Measurements from ENCODE around the gene WASF1. TPM values are rescaled to one million over a fixed set of nuclear protein-coding genes. Genes with fewer than 3 reads are reported as not detected.

Gene WASF1
- total RNA-seq: 5.1 and 6.2 TPM in 2 replicates

- H3K4me3 Mint-ChIP-seq: no peak within 1 kb of the TSS
- peaks cover 2% of the 10 kb centered on the region for H3K36me3 Mint-ChIP-seq (ENCODE audit: low read depth)
- peak within 1 kb of the TSS; percentile 86 for H3K27ac Mint-ChIP-seq
- no peaks in the 10 kb centered on the region for H3K9me3 Mint-ChIP-seq
- H3K4me1 Mint-ChIP-seq: peaks cover 7% of the 10 kb centered on the region
- CTCF ChIA-PET: interaction anchor here (0.6 to 4.8 kb wide), 9 partner anchors 9 to 210 kb away, joined by 3 to 45 read pairs (median 5); no protein-coding TSS in a partner anchor
- DNase-seq: peak; percentile 92
- intact Hi-C loops (cut with micrococcal nuclease): loop anchor here (1.0 to 5.0 kb wide), 10 partner anchors 27 to 1084 kb away; partner anchors contain the start of genes AK9, AMD1, CD164 and CDK19
- TF ChIP-seq CTCF (IDR thresholded peaks at IDR 0.05): no peak
- no peaks in the 10 kb centered on the region for H3K27me3 Mint-ChIP-seq
- POLR2A ChIA-PET: interaction anchor here (0.7 to 4.6 kb wide), 12 partner anchors 10 to 1085 kb away, joined by 3 to 86 read pairs (median 4); partner anchors contain the start of genes CD164, GTF3C6, SESN1 and SMPD2
- peak; percentile 80 for ATAC-seq (ENCODE audit: low read depth)
Observed at GRCh38 chr6:110179406-110180227, at the start of gene WASF1. TSS of gene WASF1 (minus strand) at chr6:110179670. CDS start at chr6:110127601, 52,069 bp downstream.

- DNase-seq: no peak
- H3K4me1 Mint-ChIP-seq: no peaks in the 10 kb centered on the region
- no peaks in the 10 kb centered on the region for H3K27me3 Mint-ChIP-seq
- intact Hi-C loops (cut with micrococcal nuclease): no loop called here
- CTCF ChIA-PET: no interaction called here
- peaks cover 65% of the 10 kb centered on the region for H3K36me3 Mint-ChIP-seq (ENCODE audit: low read depth)
- H3K4me3 Mint-ChIP-seq: no peak overlapping the region
- POLR2A ChIA-PET: no interaction called here
- H3K27ac Mint-ChIP-seq: no peak overlapping the region
- no peaks in the 10 kb centered on the region for H3K9me3 Mint-ChIP-seq
- no peak for ATAC-seq (ENCODE audit: low read depth)
- TF ChIP-seq CTCF (IDR thresholded peaks at IDR 0.05): no peak
Observed at GRCh38 chr6:110226261-110226660, 46.8 kb upstream of the WASF1 start.

- H3K36me3 Mint-ChIP-seq (ENCODE audit: low read depth): peaks cover 77% of the 10 kb centered on the region
- intact Hi-C loops (cut with micrococcal nuclease): loop anchor here (2.0 kb wide), 1 partner anchor 15 kb away; no protein-coding TSS in a partner anchor
- no peaks in the 10 kb centered on the region for H3K27me3 Mint-ChIP-seq
- no peak overlapping the region for H3K4me3 Mint-ChIP-seq
- H3K4me1 Mint-ChIP-seq: no peaks in the 10 kb centered on the region
- H3K27ac Mint-ChIP-seq: no peak overlapping the region
- CTCF ChIA-PET: no interaction called here
- ATAC-seq (ENCODE audit: low read depth) (no peak), DNase-seq (no peak)
- POLR2A ChIA-PET: no interaction called here
- H3K9me3 Mint-ChIP-seq: no peaks in the 10 kb centered on the region
- no peak for TF ChIP-seq CTCF (IDR thresholded peaks at IDR 0.05)
Observed at GRCh38 chr6:110221738-110222137, 42.3 kb upstream of the WASF1 start.

- peaks cover 81% of the 10 kb centered on the region for H3K36me3 Mint-ChIP-seq (ENCODE audit: low read depth)
- CTCF ChIA-PET: no interaction called here
- DNase-seq (no peak), ATAC-seq (ENCODE audit: low read depth) (no peak)
- H3K27ac Mint-ChIP-seq: no peak overlapping the region
- no peaks in the 10 kb centered on the region for H3K9me3 Mint-ChIP-seq
- peaks cover 18% of the 10 kb centered on the region for H3K4me1 Mint-ChIP-seq
- TF ChIP-seq CTCF (IDR thresholded peaks at IDR 0.05): no peak
- intact Hi-C loops (cut with micrococcal nuclease): no loop called here
- POLR2A ChIA-PET: no interaction called here
- H3K27me3 Mint-ChIP-seq: no peaks in the 10 kb centered on the region
- H3K4me3 Mint-ChIP-seq: no peak overlapping the region
Observed at GRCh38 chr6:110217266-110217665, 37.8 kb upstream of the WASF1 start.

GRCh38 chr6:110216140-110216539 is 36.7 kb upstream of the WASF1 start:
- H3K27ac Mint-ChIP-seq: peak overlapping the region; percentile 38
- H3K4me1 Mint-ChIP-seq: peaks cover 22% of the 10 kb centered on the region
- DNase-seq (no peak), ATAC-seq (ENCODE audit: low read depth) (no peak)
- H3K4me3 Mint-ChIP-seq: no peak overlapping the region
- H3K27me3 Mint-ChIP-seq: no peaks in the 10 kb centered on the region
- peaks cover 80% of the 10 kb centered on the region for H3K36me3 Mint-ChIP-seq (ENCODE audit: low read depth)
- H3K9me3 Mint-ChIP-seq: no peaks in the 10 kb centered on the region
- no peak for TF ChIP-seq CTCF (IDR thresholded peaks at IDR 0.05)
- intact Hi-C loops (cut with micrococcal nuclease): no loop called here
- CTCF ChIA-PET: interaction anchor here (3.3 kb wide), 1 partner anchor 37 kb away, joined by 11 read pairs; the partner anchor contains the start of gene WASF1
- POLR2A ChIA-PET: interaction anchor here (0.7 kb wide), 1 partner anchor 32 kb away, joined by 3 read pairs; no protein-coding TSS in a partner anchor

Data from activated B cell treated with CpG ODN at 0.5 μM for 24 hours (primary cell).